ENCODE data around the gene FERMT3. TPM values are rescaled to one million over a fixed set of nuclear protein-coding genes. Genes with fewer than 3 reads are reported as not detected.
"Not testable (repeated sequence)": the region's sequence is repeated elsewhere in the genome, so short reads cannot be mapped to it uniquely, and the experiment has no call there.

FERMT3 gene
- polyA plus RNA-seq (2013): 1.0 and 1.2 TPM in 2 replicates

DNA sequence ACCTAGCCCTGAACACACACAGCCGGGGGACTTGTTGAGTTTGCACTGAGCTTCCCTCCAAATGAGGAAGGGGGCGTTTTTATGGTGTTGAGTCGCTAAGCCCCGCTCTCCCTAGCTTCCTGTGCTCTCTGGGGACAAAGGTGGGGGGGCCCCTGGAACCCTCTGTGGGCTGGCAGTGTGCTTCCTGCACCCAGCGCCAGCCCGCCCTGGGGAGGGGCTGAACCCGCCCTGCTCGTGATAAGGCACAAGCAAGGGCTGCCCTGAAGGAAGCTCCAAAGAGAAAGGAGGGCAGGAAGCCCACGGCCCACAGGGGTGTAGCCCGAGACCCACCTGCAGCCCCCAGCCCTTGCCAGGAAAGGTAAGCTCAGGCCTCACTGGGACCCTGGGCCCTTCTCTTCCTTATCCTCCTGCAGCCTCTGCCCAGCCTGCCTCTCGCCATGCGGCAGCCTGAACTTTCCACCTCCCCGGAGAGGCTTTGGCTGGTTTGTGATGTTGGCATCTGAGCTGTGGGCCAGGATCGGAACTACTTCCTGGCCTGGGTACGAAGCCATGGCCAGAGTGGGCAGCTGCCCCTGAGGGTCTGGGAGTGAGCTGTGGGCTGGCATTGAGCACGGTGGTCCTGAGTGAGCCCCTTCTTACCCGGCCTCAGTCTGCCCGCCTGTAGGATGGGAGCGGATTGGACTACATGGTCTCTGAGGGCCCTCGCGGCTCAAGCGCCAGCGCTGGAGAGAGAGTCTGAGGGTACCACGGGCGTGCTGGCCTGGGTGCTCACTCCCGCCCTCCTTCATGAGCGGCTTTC lies at the start of gene FERMT3:
Gene FERMT3 (plus strand): TSS at position 265 of the 799 bp plus-strand sequence. CDS start 644 bp downstream, outside the sequence.
- Histone ChIP-seq H3K4me1 (ENCODE audit: control insufficient read depth in 1 of 2, insufficient read depth in 2 of 2, low read length in 2 of 2) (peaks cover 0 to 7% of the 10 kb centered on the region in 2 experiments), H3K23ac (ENCODE audit: low read length) (no peak within 1 kb of the TSS), H3K36me3 (ENCODE audit: control insufficient read depth in 1 of 2, insufficient read depth in 2 of 2, low read length in 2 of 2) (peaks cover 55 to 67% of the 10 kb centered on the region in 2 experiments), H3K79me1 (ENCODE audit: low read length) (no peaks in the 10 kb centered on the region), H3K79me2 (ENCODE audit: control insufficient read depth, insufficient read depth, low read length, poor library complexity) (no peaks in the 10 kb centered on the region), H3K9ac (ENCODE audit: low read length) (no peak within 1 kb of the TSS), H3K27me3 (ENCODE audit: insufficient read depth, low read length) (no peaks in the 10 kb centered on the region), H4K12ac (ENCODE audit: low read depth, low read length) (no peak within 1 kb of the TSS), H4K8ac (ENCODE audit: low read depth, low read length) (no peak within 1 kb of the TSS), H2AK5ac (ENCODE audit: low read length) (no peak within 1 kb of the TSS), H3K18ac (ENCODE audit: low read length) (no peak within 1 kb of the TSS), H3K9me3 (ENCODE audit: insufficient read depth, low read depth, low read length) (no peaks in the 10 kb centered on the region), H3K14ac (ENCODE audit: low read length) (no peak within 1 kb of the TSS), H3K4me3 (ENCODE audit: low read depth, low read length) (no peak within 1 kb of the TSS), H3K4me2 (ENCODE audit: low read length) (no peak within 1 kb of the TSS), H2BK120ac (ENCODE audit: insufficient read depth, low read length, poor library complexity) (no peak within 1 kb of the TSS), H2AFZ (ENCODE audit: insufficient read depth, low read length, poor library complexity) (no peak within 1 kb of the TSS), H4K91ac (ENCODE audit: low read depth, low read length) (no peak within 1 kb of the TSS), H3K4ac (ENCODE audit: low read depth, low read length) (no peak within 1 kb of the TSS), H2BK5ac (ENCODE audit: low read depth, low read length, poor library complexity) (no peak within 1 kb of the TSS), H3K27ac (ENCODE audit: low read depth, low read length) (no peak within 1 kb of the TSS), H2BK12ac (ENCODE audit: low read length) (no peak within 1 kb of the TSS)
- no peak for DNase-seq
- WGBS (ENCODE audit: extremely low coverage, insufficient coverage, insufficient read length): no CpG with 5 or more reads among the region's 27 CpGs

DNA sequence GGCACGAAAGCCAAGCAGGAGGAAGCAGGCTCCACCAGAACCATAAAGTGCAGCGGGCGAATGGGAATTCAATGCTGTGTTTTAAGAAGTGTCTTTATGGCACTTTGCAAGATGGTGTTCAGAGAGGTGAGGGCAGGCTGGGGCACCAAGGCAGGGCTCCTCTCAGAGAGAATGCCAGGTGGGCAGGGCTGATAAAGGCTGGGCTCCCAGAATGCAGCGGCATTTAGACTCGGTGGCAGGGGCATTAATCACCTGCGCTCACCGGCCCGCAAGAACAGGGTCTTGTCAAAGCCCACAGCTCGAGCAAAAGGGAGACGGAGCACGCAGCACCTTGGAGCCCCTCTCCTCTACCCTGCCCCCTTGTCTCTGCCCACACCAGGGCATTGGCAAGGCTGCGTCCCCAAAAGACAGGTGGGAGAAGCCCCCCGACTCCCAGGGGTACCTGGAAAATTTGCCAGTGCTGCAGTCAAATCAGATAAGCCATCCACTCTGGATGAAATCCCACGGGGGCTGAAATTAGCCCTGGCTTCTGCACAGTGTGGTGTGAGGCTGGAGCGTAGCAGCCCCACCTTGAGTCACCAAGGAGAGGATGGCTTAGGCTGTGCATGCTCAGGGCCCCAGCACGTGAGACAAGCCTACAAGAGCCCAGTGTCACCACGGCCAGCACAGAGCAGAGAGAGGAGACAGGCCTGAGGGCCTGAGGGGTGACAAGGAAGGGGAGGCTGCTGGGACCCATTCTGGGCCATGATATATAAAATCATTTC lies 48.7 kb upstream of the FERMT3 start:
- no peak overlapping the region for H3K23ac ChIP-seq (ENCODE audit: low read length)
- H3K27ac ChIP-seq (ENCODE audit: low read depth, low read length): no peak overlapping the region
- H3K27me3 ChIP-seq (ENCODE audit: insufficient read depth, low read length): no peaks in the 10 kb centered on the region
- H3K4ac ChIP-seq (ENCODE audit: low read depth, low read length): no peak overlapping the region
- no peaks in the 10 kb centered on the region for H3K79me2 ChIP-seq (ENCODE audit: control insufficient read depth, insufficient read depth, low read length, poor library complexity)
- no peak overlapping the region for H3K18ac ChIP-seq (ENCODE audit: low read length)
- H3K79me1 ChIP-seq (ENCODE audit: low read length): no peaks in the 10 kb centered on the region
- H2BK120ac ChIP-seq (ENCODE audit: insufficient read depth, low read length, poor library complexity): no peak overlapping the region
- no peak for DNase-seq
- H3K9me3 ChIP-seq (ENCODE audit: insufficient read depth, low read depth, low read length): no peaks in the 10 kb centered on the region
- no peak overlapping the region for H3K9ac ChIP-seq (ENCODE audit: low read length)
- H4K8ac ChIP-seq (ENCODE audit: low read depth, low read length): no peak overlapping the region
- no peak overlapping the region for H3K14ac ChIP-seq (ENCODE audit: low read length)
- H4K12ac ChIP-seq (ENCODE audit: low read depth, low read length): no peak overlapping the region
- WGBS (ENCODE audit: extremely low coverage, insufficient coverage, insufficient read length): no CpG with 5 or more reads among the region's 17 CpGs
- H3K4me1 ChIP-seq (ENCODE audit: control insufficient read depth in 1 of 2, insufficient read depth in 2 of 2, low read length in 2 of 2): peaks cover 0 to 1% of the 10 kb centered on the region in 2 experiments
- H3K36me3 ChIP-seq (ENCODE audit: control insufficient read depth in 1 of 2, insufficient read depth in 2 of 2, low read length in 2 of 2): no peaks in the 10 kb centered on the region
- no peak overlapping the region for H2AK5ac ChIP-seq (ENCODE audit: low read length)
- no peak overlapping the region for H2BK12ac ChIP-seq (ENCODE audit: low read length)
- H3K4me2 ChIP-seq (ENCODE audit: low read length): no peak overlapping the region
- no peak overlapping the region for H2BK5ac ChIP-seq (ENCODE audit: low read depth, low read length, poor library complexity)
- no peak overlapping the region for H3K4me3 ChIP-seq (ENCODE audit: low read depth, low read length)
- H2AFZ ChIP-seq (ENCODE audit: insufficient read depth, low read length, poor library complexity): no peak overlapping the region
- H4K91ac ChIP-seq (ENCODE audit: low read depth, low read length): no peak overlapping the region

DNA sequence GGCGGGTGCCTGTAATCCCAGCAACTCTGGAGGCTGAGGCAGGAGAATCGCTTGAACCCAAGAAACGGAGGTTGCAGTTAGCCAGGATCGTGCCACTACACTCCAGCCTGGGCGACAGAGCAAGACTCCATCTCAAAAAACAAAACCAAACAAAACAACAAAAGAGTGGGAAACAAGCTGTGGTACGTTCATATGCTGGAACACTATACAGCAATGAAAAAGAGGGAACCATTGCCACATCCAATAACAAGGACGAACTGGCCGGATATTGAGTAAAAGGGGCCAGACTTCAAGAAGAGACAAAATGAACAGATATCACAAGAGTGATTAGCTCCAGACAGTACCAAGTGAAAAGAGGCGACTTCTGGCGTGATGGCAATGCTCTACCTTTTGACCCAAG lies 45.5 kb upstream of the FERMT3 start:
- H2BK5ac ChIP-seq (ENCODE audit: low read depth, low read length, poor library complexity): no peak overlapping the region
- no peak for DNase-seq
- H3K9ac ChIP-seq (ENCODE audit: low read length): no peak overlapping the region
- H3K4me1 ChIP-seq (ENCODE audit: control insufficient read depth in 1 of 2, insufficient read depth in 2 of 2, low read length in 2 of 2): peaks cover 7 to 9% of the 10 kb centered on the region in 2 experiments
- H3K79me1 ChIP-seq (ENCODE audit: low read length): peaks cover 7% of the 10 kb centered on the region
- H3K4ac ChIP-seq (ENCODE audit: low read depth, low read length): no peak overlapping the region
- no peak overlapping the region for H2BK12ac ChIP-seq (ENCODE audit: low read length)
- H3K27ac ChIP-seq (ENCODE audit: low read depth, low read length): no peak overlapping the region
- no CpG with 5 or more reads among the region's 10 CpGs for whole genome bisulfite sequencing (ENCODE audit: extremely low coverage, insufficient coverage, insufficient read length)
- H2AK5ac ChIP-seq (ENCODE audit: low read length): no peak overlapping the region
- H4K12ac ChIP-seq (ENCODE audit: low read depth, low read length): no peak overlapping the region
- no peak overlapping the region for H3K4me3 ChIP-seq (ENCODE audit: low read depth, low read length)
- no peak overlapping the region for H3K23ac ChIP-seq (ENCODE audit: low read length)
- H3K9me3 ChIP-seq (ENCODE audit: insufficient read depth, low read depth, low read length): no peaks in the 10 kb centered on the region
- no peak overlapping the region for H4K91ac ChIP-seq (ENCODE audit: low read depth, low read length)
- H2BK120ac ChIP-seq (ENCODE audit: insufficient read depth, low read length, poor library complexity): no peak overlapping the region
- H3K79me2 ChIP-seq (ENCODE audit: control insufficient read depth, insufficient read depth, low read length, poor library complexity): peaks cover 5% of the 10 kb centered on the region
- H3K27me3 ChIP-seq (ENCODE audit: insufficient read depth, low read length): no peaks in the 10 kb centered on the region
- no peak overlapping the region for H3K18ac ChIP-seq (ENCODE audit: low read length)
- H3K4me2 ChIP-seq (ENCODE audit: low read length): no peak overlapping the region
- H3K14ac ChIP-seq (ENCODE audit: low read length): no peak overlapping the region
- no peak overlapping the region for H2AFZ ChIP-seq (ENCODE audit: insufficient read depth, low read length, poor library complexity)
- no peak overlapping the region for H4K8ac ChIP-seq (ENCODE audit: low read depth, low read length)
- H3K36me3 ChIP-seq (ENCODE audit: control insufficient read depth in 1 of 2, insufficient read depth in 2 of 2, low read length in 2 of 2): no peaks in the 10 kb centered on the region

DNA sequence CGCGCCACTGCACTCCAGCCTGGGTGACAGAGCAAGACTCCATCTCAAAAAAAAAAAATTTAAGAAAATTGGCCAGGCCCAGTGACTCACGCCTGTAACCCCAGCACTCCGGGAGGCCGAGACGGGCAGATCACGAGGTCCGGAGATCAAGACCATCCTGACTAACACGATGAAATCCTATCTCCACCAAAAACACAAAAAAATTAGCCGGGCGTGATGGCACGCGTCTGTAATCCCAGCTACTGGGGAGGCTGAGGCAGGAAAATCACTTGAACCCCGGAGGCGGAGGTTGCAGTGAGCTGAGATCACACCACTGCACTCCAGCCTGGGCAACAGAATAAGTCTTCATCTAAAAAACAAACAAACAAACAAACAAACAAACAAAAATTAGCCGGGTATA lies 43.8 kb upstream of the FERMT3 start:
- not testable (repeated sequence) for H3K23ac ChIP-seq (ENCODE audit: low read length); H3K4me3 ChIP-seq (ENCODE audit: low read depth, low read length); H3K79me2 ChIP-seq (ENCODE audit: control insufficient read depth, insufficient read depth, low read length, poor library complexity); H3K27me3 ChIP-seq (ENCODE audit: insufficient read depth, low read length); H2AFZ ChIP-seq (ENCODE audit: insufficient read depth, low read length, poor library complexity); H3K9me3 ChIP-seq (ENCODE audit: insufficient read depth, low read depth, low read length); DNase-seq; H3K9ac ChIP-seq (ENCODE audit: low read length); H2BK5ac ChIP-seq (ENCODE audit: low read depth, low read length, poor library complexity); H3K14ac ChIP-seq (ENCODE audit: low read length); H3K4ac ChIP-seq (ENCODE audit: low read depth, low read length); H3K18ac ChIP-seq (ENCODE audit: low read length); H3K27ac ChIP-seq (ENCODE audit: low read depth, low read length); H4K8ac ChIP-seq (ENCODE audit: low read depth, low read length); H3K36me3 ChIP-seq (ENCODE audit: control insufficient read depth in 1 of 2, insufficient read depth in 2 of 2, low read length in 2 of 2); H4K91ac ChIP-seq (ENCODE audit: low read depth, low read length); H3K4me2 ChIP-seq (ENCODE audit: low read length); H4K12ac ChIP-seq (ENCODE audit: low read depth, low read length); H2BK12ac ChIP-seq (ENCODE audit: low read length); H2BK120ac ChIP-seq (ENCODE audit: insufficient read depth, low read length, poor library complexity); H2AK5ac ChIP-seq (ENCODE audit: low read length)
- WGBS (ENCODE audit: extremely low coverage, insufficient coverage, insufficient read length): no CpG with 5 or more reads among the region's 16 CpGs
- peaks cover 10% of the 10 kb centered on the region for H3K79me1 ChIP-seq (ENCODE audit: low read length)
- peaks cover 11 to 12% of the 10 kb centered on the region in 2 experiments for H3K4me1 ChIP-seq (ENCODE audit: control insufficient read depth in 1 of 2, insufficient read depth in 2 of 2, low read length in 2 of 2)

Measured in trophoblast cell (in vitro differentiated cells and primary cell).